A549 (cell line): Measurements from ENCODE around the gene FBN2.

Experiments used
- ELK1 ChIP-seq: fragments of 150-350 bp; IDR thresholded peaks from 2 replicates; pipeline ENCODE4 v1.6.1; 2014; ENCODE audit warnings: low read depth, mild to moderate bottlenecking, low read length
- EP300 ChIP-seq, 2 experiments: fragments of >200 bp; sonication (Bioruptor Twin); formaldehyde crosslinking; IDR thresholded peaks; 2 replicates in 1 of 2; 3 replicates in 1 of 2; pipeline ENCODE4 v1.6.1; 2016 to 2017
- JUNB ChIP-seq: fragments of >200 bp; sonication (Bioruptor Twin); formaldehyde crosslinking; IDR thresholded peaks from 2 replicates; pipeline ENCODE4 v1.6.1; 2016
- MAZ ChIP-seq: fragments of 150-350 bp; IDR thresholded peaks from 2 replicates; pipeline ENCODE4 v1.6.1; 2014; ENCODE audit warnings: antibody characterized with exemption, low read depth, low read length, borderline replicate concordance
- POLR2A ChIP-seq: IDR thresholded peaks from 2 replicates; pipeline ENCODE4 v1.6.1; 2012; ENCODE audit warnings: mild to moderate bottlenecking, low read length
- POLR2AphosphoS2 ChIP-seq: conservative IDR thresholded peaks from 2 replicates; pipeline ENCODE4 v1.6.1; 2012; ENCODE audit warnings: low read length, improper control_type of control experiment, inconsistent platforms
- RAD21 ChIP-seq, 2 experiments: fragments of >200 bp in 1 of 2; sonication (Bioruptor Twin) in 1 of 2; formaldehyde crosslinking in 1 of 2; IDR thresholded peaks in 1 of 2; conservative IDR thresholded peaks in 1 of 2; 2 replicates in 1 of 2; 3 replicates in 1 of 2; pipeline ENCODE4 v1.6.1; 2012 to 2018; ENCODE audit warnings: inconsistent platforms in 1 of 2
- TF ChIP-seq, protein P1 (sequence below): fragments of >200 bp; sonication (Bioruptor Twin); formaldehyde crosslinking; IDR thresholded peaks from 3 replicates; pipeline ENCODE4 v1.5.1; 2016
- TF ChIP-seq, protein P2 (sequence below): fragments of 200-600 bp; sonication (generic); IDR thresholded peaks from 2 replicates; pipeline ENCODE4 v1.6.1; 2016; ENCODE audit warnings: antibody characterized with exemption, mild to moderate bottlenecking, moderate library complexity

DNA sequence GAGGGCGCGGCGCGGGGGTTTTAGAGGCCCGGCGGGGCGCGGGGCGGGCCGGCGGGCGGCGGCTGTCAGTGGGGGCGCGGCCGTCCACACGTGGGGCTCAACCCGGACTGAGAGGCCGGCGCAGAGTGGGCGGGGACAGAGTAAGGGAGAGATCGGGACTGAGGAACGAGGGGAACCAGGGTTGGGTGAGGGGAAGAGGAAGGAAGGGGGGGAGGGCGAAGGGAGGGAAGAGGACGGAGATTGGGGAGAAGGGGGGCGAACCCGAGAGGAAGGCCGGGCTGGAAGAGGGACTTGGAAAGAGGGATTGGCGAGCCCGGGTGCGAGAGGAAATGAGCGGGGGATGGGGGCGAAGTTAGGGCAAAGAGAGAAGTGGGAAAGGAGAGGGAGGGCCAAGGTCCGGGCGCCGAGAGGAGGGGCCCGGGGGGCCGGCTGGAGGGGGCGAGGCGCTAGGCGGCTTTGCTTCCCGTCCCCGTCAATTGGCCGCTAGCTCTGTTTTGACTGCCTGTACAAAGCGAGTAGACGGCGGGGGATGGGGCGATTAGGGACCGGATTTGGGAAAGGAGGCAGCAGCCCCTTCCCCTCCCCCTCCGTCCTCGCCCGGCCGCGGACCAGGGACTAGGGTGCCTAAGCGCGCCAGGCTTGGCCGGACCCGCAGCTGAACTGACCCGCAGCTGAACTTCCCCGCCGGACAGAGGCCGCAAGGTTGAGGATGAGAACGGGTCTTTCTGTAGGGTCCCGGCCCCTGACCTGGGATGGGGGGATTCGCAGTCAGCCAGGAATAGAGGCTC is 399 bp upstream of the FBN2 start:
- TF ChIP-seq, protein P1, sequence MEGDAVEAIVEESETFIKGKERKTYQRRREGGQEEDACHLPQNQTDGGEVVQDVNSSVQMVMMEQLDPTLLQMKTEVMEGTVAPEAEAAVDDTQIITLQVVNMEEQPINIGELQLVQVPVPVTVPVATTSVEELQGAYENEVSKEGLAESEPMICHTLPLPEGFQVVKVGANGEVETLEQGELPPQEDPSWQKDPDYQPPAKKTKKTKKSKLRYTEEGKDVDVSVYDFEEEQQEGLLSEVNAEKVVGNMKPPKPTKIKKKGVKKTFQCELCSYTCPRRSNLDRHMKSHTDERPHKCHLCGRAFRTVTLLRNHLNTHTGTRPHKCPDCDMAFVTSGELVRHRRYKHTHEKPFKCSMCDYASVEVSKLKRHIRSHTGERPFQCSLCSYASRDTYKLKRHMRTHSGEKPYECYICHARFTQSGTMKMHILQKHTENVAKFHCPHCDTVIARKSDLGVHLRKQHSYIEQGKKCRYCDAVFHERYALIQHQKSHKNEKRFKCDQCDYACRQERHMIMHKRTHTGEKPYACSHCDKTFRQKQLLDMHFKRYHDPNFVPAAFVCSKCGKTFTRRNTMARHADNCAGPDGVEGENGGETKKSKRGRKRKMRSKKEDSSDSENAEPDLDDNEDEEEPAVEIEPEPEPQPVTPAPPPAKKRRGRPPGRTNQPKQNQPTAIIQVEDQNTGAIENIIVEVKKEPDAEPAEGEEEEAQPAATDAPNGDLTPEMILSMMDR, result no peak
- TF ChIP-seq MAZ, result no peak; the same call in 1 of the 2 replicates
- TF ChIP-seq ELK1, result no peak
- no peak for TF ChIP-seq JUNB
- no peak for TF ChIP-seq RAD21 (conservative IDR thresholded peaks at IDR 0.05 in 1 of 2, IDR thresholded peaks at IDR 0.05 in 1 of 2)
- TF ChIP-seq, protein P2, sequence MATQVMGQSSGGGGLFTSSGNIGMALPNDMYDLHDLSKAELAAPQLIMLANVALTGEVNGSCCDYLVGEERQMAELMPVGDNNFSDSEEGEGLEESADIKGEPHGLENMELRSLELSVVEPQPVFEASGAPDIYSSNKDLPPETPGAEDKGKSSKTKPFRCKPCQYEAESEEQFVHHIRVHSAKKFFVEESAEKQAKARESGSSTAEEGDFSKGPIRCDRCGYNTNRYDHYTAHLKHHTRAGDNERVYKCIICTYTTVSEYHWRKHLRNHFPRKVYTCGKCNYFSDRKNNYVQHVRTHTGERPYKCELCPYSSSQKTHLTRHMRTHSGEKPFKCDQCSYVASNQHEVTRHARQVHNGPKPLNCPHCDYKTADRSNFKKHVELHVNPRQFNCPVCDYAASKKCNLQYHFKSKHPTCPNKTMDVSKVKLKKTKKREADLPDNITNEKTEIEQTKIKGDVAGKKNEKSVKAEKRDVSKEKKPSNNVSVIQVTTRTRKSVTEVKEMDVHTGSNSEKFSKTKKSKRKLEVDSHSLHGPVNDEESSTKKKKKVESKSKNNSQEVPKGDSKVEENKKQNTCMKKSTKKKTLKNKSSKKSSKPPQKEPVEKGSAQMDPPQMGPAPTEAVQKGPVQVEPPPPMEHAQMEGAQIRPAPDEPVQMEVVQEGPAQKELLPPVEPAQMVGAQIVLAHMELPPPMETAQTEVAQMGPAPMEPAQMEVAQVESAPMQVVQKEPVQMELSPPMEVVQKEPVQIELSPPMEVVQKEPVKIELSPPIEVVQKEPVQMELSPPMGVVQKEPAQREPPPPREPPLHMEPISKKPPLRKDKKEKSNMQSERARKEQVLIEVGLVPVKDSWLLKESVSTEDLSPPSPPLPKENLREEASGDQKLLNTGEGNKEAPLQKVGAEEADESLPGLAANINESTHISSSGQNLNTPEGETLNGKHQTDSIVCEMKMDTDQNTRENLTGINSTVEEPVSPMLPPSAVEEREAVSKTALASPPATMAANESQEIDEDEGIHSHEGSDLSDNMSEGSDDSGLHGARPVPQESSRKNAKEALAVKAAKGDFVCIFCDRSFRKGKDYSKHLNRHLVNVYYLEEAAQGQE, result no peak
- TF ChIP-seq POLR2AphosphoS2, result no peak
- peak; percentile 20; the same call in 1 of the 2 replicates for TF ChIP-seq POLR2A
- TF ChIP-seq EP300 (IDR thresholded peaks at IDR 0.05), result no peak
